H9 (cell line): ENCODE measurements around the gene ETFBKMT. TPM values are rescaled to one million over a fixed set of nuclear protein-coding genes. Genes with fewer than 3 reads are reported as not detected.

Experiments used
- DNase-seq: peaks from one replicate; pipeline ENCODE4 v3.0.0-alpha.2; 2017
- H2AFZ ChIP-seq: one replicate; pipeline ENCODE4 v1.6.1; 2013; ENCODE audit warnings: mild to moderate bottlenecking, low read length, control low read depth, moderate library complexity
- H2AK5ac ChIP-seq: 2 replicates; pipeline ENCODE4 v1.6.1; 2013; ENCODE audit warnings: low read length, control low read depth, mixed read lengths; ENCODE audit not compliant: insufficient read length
- H2BK120ac ChIP-seq: one replicate; pipeline ENCODE4 v1.6.1; 2013; ENCODE audit warnings: low read depth, mild to moderate bottlenecking, low read length, control low read depth, inconsistent platforms; ENCODE audit not compliant: poor library complexity, severe bottlenecking
- H2BK12ac ChIP-seq: 2 replicates; pipeline ENCODE4 v1.6.1; 2013; ENCODE audit warnings: low read length, control low read depth, mixed read lengths, low read depth; ENCODE audit not compliant: insufficient read length
- H2BK15ac ChIP-seq: 2 replicates; pipeline ENCODE4 v1.6.1; 2013; ENCODE audit warnings: low read depth, low read length, control low read depth
- H2BK20ac ChIP-seq: one replicate; pipeline ENCODE4 v1.6.1; 2013; ENCODE audit warnings: low read depth, mild to moderate bottlenecking, low read length, control low read depth, inconsistent platforms; ENCODE audit not compliant: poor library complexity, severe bottlenecking
- H2BK5ac ChIP-seq: 2 replicates; pipeline ENCODE4 v1.6.1; 2013; ENCODE audit warnings: low read length, control low read depth, mixed read lengths; ENCODE audit not compliant: insufficient read length
- H3K14ac ChIP-seq: 2 replicates; pipeline ENCODE4 v1.6.1; 2013; ENCODE audit warnings: low read length, control low read depth; ENCODE audit not compliant: insufficient read depth
- H3K18ac ChIP-seq: 2 replicates; pipeline ENCODE4 v1.6.1; 2013; ENCODE audit warnings: low read depth, mild to moderate bottlenecking, mixed read lengths, low read length, control low read depth; ENCODE audit not compliant: insufficient read length
- H3K23ac ChIP-seq: 2 replicates; pipeline ENCODE4 v1.6.1; 2013; ENCODE audit warnings: low read length, control low read depth, mixed read lengths, low read depth; ENCODE audit not compliant: insufficient read length
- H3K23me2 ChIP-seq: 2 replicates; pipeline ENCODE4 v1.6.1; 2013; ENCODE audit warnings: low read depth, mild to moderate bottlenecking, mixed read lengths, low read length, control low read depth; ENCODE audit not compliant: insufficient read length, poor library complexity, severe bottlenecking
- H3K27ac ChIP-seq: 2 replicates; pipeline ENCODE4 v1.5.1; 2013; ENCODE audit warnings: low read length, control low read depth, mixed read lengths, low read depth; ENCODE audit not compliant: insufficient read length
- H3K27me3 ChIP-seq: 2 replicates; pipeline ENCODE4 v1.6.1; 2013; ENCODE audit warnings: low read length, control low read depth, inconsistent platforms; ENCODE audit not compliant: insufficient read depth
- H3K4ac ChIP-seq: 2 replicates; pipeline ENCODE4 v1.6.1; 2013; ENCODE audit warnings: low read depth, mild to moderate bottlenecking, control low read depth, inconsistent platforms, low read length, moderate library complexity
- H3K4me1 ChIP-seq: 2 replicates; pipeline ENCODE4 v1.6.1; 2013; ENCODE audit warnings: low read length, control low read depth, inconsistent platforms; ENCODE audit not compliant: insufficient read depth
- H3K4me2 ChIP-seq: 2 replicates; pipeline ENCODE4 v1.6.1; 2013; ENCODE audit warnings: low read length, control low read depth, mixed read lengths; ENCODE audit not compliant: insufficient read length, insufficient read depth
- H3K56ac ChIP-seq: 2 replicates; pipeline ENCODE4 v1.6.1; 2013; ENCODE audit warnings: low read depth, mild to moderate bottlenecking, mixed read lengths, low read length, control low read depth; ENCODE audit not compliant: insufficient read length
- H3K79me1 ChIP-seq: 2 replicates; pipeline ENCODE4 v1.6.1; 2013; ENCODE audit warnings: low read depth, mild to moderate bottlenecking, moderate library complexity, low read length, control low read depth, inconsistent platforms; ENCODE audit not compliant: insufficient read depth, poor library complexity, severe bottlenecking
- H3K79me2 ChIP-seq: 2 replicates; pipeline ENCODE4 v1.6.1; 2013; ENCODE audit warnings: low read length, control low read depth, inconsistent platforms; ENCODE audit not compliant: insufficient read depth
- H3K9ac ChIP-seq: 2 replicates; pipeline ENCODE4 v1.6.1; 2013; ENCODE audit warnings: low read length, control low read depth, mixed read lengths; ENCODE audit not compliant: insufficient read length; ENCODE audit errors: extremely low read depth
- H3K9me3 ChIP-seq: one replicate; pipeline ENCODE4 v1.6.1; 2013; ENCODE audit warnings: low read depth, low read length, inconsistent platforms; ENCODE audit not compliant: control insufficient read depth
- H3T11ph ChIP-seq: one replicate; pipeline ENCODE4 v1.6.1; 2013; ENCODE audit warnings: mild to moderate bottlenecking, low read length, control low read depth, inconsistent platforms
- H4K20me1 ChIP-seq: one replicate; pipeline ENCODE4 v1.6.1; 2013; ENCODE audit not compliant: control insufficient read depth, insufficient read length, insufficient read depth
- H4K5ac ChIP-seq: 2 replicates; pipeline ENCODE4 v1.6.1; 2013; ENCODE audit warnings: low read depth, mild to moderate bottlenecking, mixed read lengths, low read length, control low read depth; ENCODE audit not compliant: insufficient read length
- H4K8ac ChIP-seq: replicated peaks from 2 replicates; pipeline ENCODE4 v1.6.1; 2013; ENCODE audit warnings: low read length, control low read depth, mixed read lengths, low read depth; ENCODE audit not compliant: insufficient read length
- H4K91ac ChIP-seq: 2 replicates; pipeline ENCODE4 v1.6.1; 2013; ENCODE audit warnings: low read depth, mild to moderate bottlenecking, moderate library complexity, mixed read lengths, low read length, control low read depth; ENCODE audit not compliant: insufficient read length
- H3K27ac Mint-ChIP-seq, 3 experiments: 2 replicates in 2 of 3; 3 replicates in 1 of 3; pipeline ENCODE4 v1.8.0; 2020 to 2021; ENCODE audit warnings: mixed read lengths in 3 of 3, mild to moderate bottlenecking in 1 of 3, moderate library complexity in 1 of 3
- H3K27me3 Mint-ChIP-seq: 2 replicates; pipeline ENCODE4 v1.8.0; 2021; ENCODE audit warnings: low read depth, mild to moderate bottlenecking, moderate library complexity, mixed read lengths
- H3K36me3 Mint-ChIP-seq, 3 experiments: 2 replicates in 2 of 3; 3 replicates in 1 of 3; pipeline ENCODE4 v1.8.0; 2020 to 2021; ENCODE audit warnings: low read depth in 3 of 3, mixed read lengths in 3 of 3; ENCODE audit not compliant: insufficient read depth in 1 of 3
- H3K4me1 Mint-ChIP-seq, 2 experiments: 2 replicates each; pipeline ENCODE4 v1.8.0; 2020; ENCODE audit warnings: mixed read lengths in 2 of 2
- H3K4me3 Mint-ChIP-seq, 2 experiments: 2 replicates in 1 of 2; 3 replicates in 1 of 2; pipeline ENCODE4 v1.8.0; 2020 to 2021; ENCODE audit warnings: mild to moderate bottlenecking in 2 of 2, mixed read lengths in 2 of 2, moderate library complexity in 1 of 2
- H3K9me3 Mint-ChIP-seq, 2 experiments: 2 replicates in 1 of 2; 3 replicates in 1 of 2; pipeline ENCODE4 v1.8.0; 2020; ENCODE audit warnings: mild to moderate bottlenecking in 2 of 2, mixed read lengths in 2 of 2, moderate library complexity in 1 of 2
- WGBS: extraction: QIAGEN DNeasy Blood & Tissue Kit; methylation state at CpG from one replicate; pipeline ENCODE4 v1.1.7; 2013; ENCODE audit warnings: missing lambda C conversion rate, low lambda C conversion rate, mixed read lengths; ENCODE audit not compliant: insufficient read length; ENCODE audit errors: extremely low coverage; 5-methylcytosine and 5-hydroxymethylcytosine counted together
- total RNA-seq: library from RNA; stranded (reverse); gene quantifications from 2 replicates; pipeline ENCODE4 v1.2.1, GENCODE V29; 2021
- TF ChIP-seq, protein P1 (sequence below): fragments of 200-600 bp; sonication (generic); conservative IDR thresholded peaks from 3 replicates; pipeline ENCODE4 v1.8.0; 2021; ENCODE audit warnings: antibody characterized with exemption, mild to moderate bottlenecking

ETFBKMT gene
- total RNA-seq, 1 experiment from 2014 or later: 0.81 TPM

- no peak overlapping the region for H2AFZ ChIP-seq
- H3K4me1 ChIP-seq: no peaks in the 10 kb centered on the region
- no peak overlapping the region for H4K91ac ChIP-seq
- H3K9me3 Mint-ChIP-seq: no peaks in the 10 kb centered on the region
- no peak overlapping the region for H3K18ac ChIP-seq
- no peaks in the 10 kb centered on the region for H3K23me2 ChIP-seq
- H3K27ac Mint-ChIP-seq: peak overlapping the region in 1 of 3 experiments; percentile 37; a peak in 1 of 7 replicates
- H2AK5ac ChIP-seq: no peak overlapping the region
- H3K14ac ChIP-seq: no peak overlapping the region
- no peak overlapping the region for H2BK120ac ChIP-seq
- no peak overlapping the region for H3K4me3 Mint-ChIP-seq
- no peak overlapping the region for H3T11ph ChIP-seq
- no peaks in the 10 kb centered on the region; the same call in 1 of the 2 replicates for H3K27me3 Mint-ChIP-seq
- no peak overlapping the region for H3K9ac ChIP-seq
- H3K79me2 ChIP-seq: no peaks in the 10 kb centered on the region
- H2BK20ac ChIP-seq: no peak overlapping the region
- no peak overlapping the region for H3K23ac ChIP-seq
- no peak overlapping the region for H3K56ac ChIP-seq
- no peak overlapping the region for H2BK5ac ChIP-seq
- no peak overlapping the region for H3K27ac ChIP-seq
- no peak overlapping the region for H3K4ac ChIP-seq
- WGBS: no CpG with 5 or more reads among the region's 4 CpGs
- no peaks in the 10 kb centered on the region for H3K27me3 ChIP-seq
- H3K9me3 ChIP-seq: no peaks in the 10 kb centered on the region
- H3K79me1 ChIP-seq: no peaks in the 10 kb centered on the region
- no peak overlapping the region for H4K8ac ChIP-seq
- TF ChIP-seq, protein P1, sequence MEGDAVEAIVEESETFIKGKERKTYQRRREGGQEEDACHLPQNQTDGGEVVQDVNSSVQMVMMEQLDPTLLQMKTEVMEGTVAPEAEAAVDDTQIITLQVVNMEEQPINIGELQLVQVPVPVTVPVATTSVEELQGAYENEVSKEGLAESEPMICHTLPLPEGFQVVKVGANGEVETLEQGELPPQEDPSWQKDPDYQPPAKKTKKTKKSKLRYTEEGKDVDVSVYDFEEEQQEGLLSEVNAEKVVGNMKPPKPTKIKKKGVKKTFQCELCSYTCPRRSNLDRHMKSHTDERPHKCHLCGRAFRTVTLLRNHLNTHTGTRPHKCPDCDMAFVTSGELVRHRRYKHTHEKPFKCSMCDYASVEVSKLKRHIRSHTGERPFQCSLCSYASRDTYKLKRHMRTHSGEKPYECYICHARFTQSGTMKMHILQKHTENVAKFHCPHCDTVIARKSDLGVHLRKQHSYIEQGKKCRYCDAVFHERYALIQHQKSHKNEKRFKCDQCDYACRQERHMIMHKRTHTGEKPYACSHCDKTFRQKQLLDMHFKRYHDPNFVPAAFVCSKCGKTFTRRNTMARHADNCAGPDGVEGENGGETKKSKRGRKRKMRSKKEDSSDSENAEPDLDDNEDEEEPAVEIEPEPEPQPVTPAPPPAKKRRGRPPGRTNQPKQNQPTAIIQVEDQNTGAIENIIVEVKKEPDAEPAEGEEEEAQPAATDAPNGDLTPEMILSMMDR: no peak
- no peak overlapping the region for H3K4me2 ChIP-seq
- no peaks in the 10 kb centered on the region for H3K36me3 Mint-ChIP-seq
- no peak overlapping the region for H4K5ac ChIP-seq
- no peak overlapping the region for H2BK15ac ChIP-seq
- H2BK12ac ChIP-seq: no peak overlapping the region
- peaks cover 0 to 6% of the 10 kb centered on the region in 2 experiments; a peak in 2 of 4 replicates for H3K4me1 Mint-ChIP-seq
- H4K20me1 ChIP-seq: no peaks in the 10 kb centered on the region
- DNase-seq: no peak
Measured at GRCh38 chr12:31622038-31622437, 37.5 kb upstream of the ETFBKMT start.
